PC-9 (cell line): ENCODE data around the gene PDE6G. TPM values are rescaled to one million over a fixed set of nuclear protein-coding genes. Genes with fewer than 3 reads are reported as not detected.

Experiments used
- BruUV-seq: library from RNA; stranded (reverse); fragments of 400-500 nt; replicated peaks from 2 replicates; lab custom pipeline; 2021; lab: Mats Ljungman, UMichigan
- CTCF ChIA-PET: fragments of 300-600 bp; sonication (Branson Sonifier 250); formaldehyde crosslinking; loops from one replicate; lab custom pipeline; 2022; ENCODE audit warnings: antibody characterized with exemption; lab: Charles Lee
- POLR2A ChIA-PET: fragments of 300-600 bp; sonication (Branson Sonifier 250); formaldehyde crosslinking; loops from one replicate; lab custom pipeline; 2022; ENCODE audit warnings: antibody characterized with exemption; ENCODE audit not compliant: unreplicated experiment; lab: Charles Lee
- DNase-seq, 2 experiments: peaks; one replicate each; pipeline versions ENCODE4 v3.0.0 to v3.0.0-alpha.2; 2015 to 2022; ENCODE audit warnings: mixed read lengths in 1 of 2
- H2AFZ ChIP-seq: fragments of 200-600 bp; sonication (generic); 2 replicates; pipeline ENCODE4 v1.8.1; 2017; ENCODE audit warnings: antibody characterized with exemption
- H3F3A ChIP-seq: fragments of 200-600 bp; sonication (generic); 2 replicates; pipeline ENCODE4 v1.8.1; 2017; ENCODE audit warnings: antibody characterized with exemption, mild to moderate bottlenecking, low read depth; ENCODE audit not compliant: insufficient read depth
- H3K27ac ChIP-seq: fragments of 200-600 bp; sonication (generic); 2 replicates; pipeline ENCODE4 v1.6.1; 2016; ENCODE audit warnings: mixed run types
- H3K27me3 ChIP-seq: fragments of 200-600 bp; sonication (generic); 2 replicates; pipeline ENCODE4 v1.6.1; 2016; ENCODE audit warnings: low read depth, mixed run types; ENCODE audit not compliant: insufficient read depth
- H3K36me3 ChIP-seq: fragments of 200-600 bp; sonication (generic); 2 replicates; pipeline ENCODE4 v1.6.1; 2016; ENCODE audit warnings: low read depth, mixed run types
- H3K4me1 ChIP-seq: fragments of 200-600 bp; sonication (generic); replicated peaks from 2 replicates; pipeline ENCODE4 v1.6.1; 2016; ENCODE audit warnings: mixed run types; ENCODE audit not compliant: insufficient read depth
- H3K4me2 ChIP-seq: fragments of 200-600 bp; sonication (generic); 2 replicates; pipeline ENCODE4 v1.6.1; 2017; ENCODE audit warnings: mixed run types
- H3K4me3 ChIP-seq: fragments of 200-600 bp; sonication (generic); 2 replicates; pipeline ENCODE4 v1.6.1; 2016; ENCODE audit warnings: mixed run types
- H3K79me2 ChIP-seq: fragments of 200-600 bp; sonication (generic); 2 replicates; pipeline ENCODE4 v1.6.1; 2017; ENCODE audit warnings: low read depth, mixed run types
- H3K9me2 ChIP-seq: fragments of 200-600 bp; sonication (generic); 2 replicates; pipeline ENCODE4 v1.8.1; 2017; ENCODE audit warnings: mild to moderate bottlenecking; ENCODE audit not compliant: insufficient read depth
- H3K9me3 ChIP-seq: fragments of 200-600 bp; sonication (generic); 2 replicates; pipeline ENCODE4 v1.8.1; 2016; ENCODE audit warnings: low read depth; ENCODE audit not compliant: insufficient read depth
- H4K20me1 ChIP-seq: fragments of 200-600 bp; sonication (generic); 2 replicates; pipeline ENCODE4 v1.8.1; 2017; ENCODE audit not compliant: insufficient read depth
- CTCF ChIP-seq: fragments of 200-600 bp; sonication (generic); conservative IDR thresholded peaks from 2 replicates; pipeline ENCODE4 v1.6.1; 2017; ENCODE audit warnings: mixed run types, antibody characterized with exemption, mild to moderate bottlenecking, moderate library complexity
- EZH2 ChIP-seq: fragments of 200-600 bp; sonication (generic); IDR thresholded peaks from 2 replicates; pipeline ENCODE4 v1.8.0; 2017; ENCODE audit warnings: antibody characterized with exemption, low read depth
- intact Hi-C: fragments of 100-400 bp; cut with micrococcal nuclease; formaldehyde crosslinking; loops from one replicate; pipeline ENCODE4 v1.10.0; 2022; ENCODE audit not compliant: unreplicated experiment
- total RNA-seq: library from RNA; stranded (reverse); gene quantifications from 2 replicates; pipeline ENCODE4 v1.2.3, GENCODE V29; 2021

Gene PDE6G
- total RNA-seq, 1 experiment from 2014 or later = 1.3 TPM

GRCh38 chr17:81701288-81702071, 45.1 kb upstream of the PDE6G start:
- H2AFZ ChIP-seq = no peak overlapping the region
- peak overlapping the region; percentile 90 for H3K4me3 ChIP-seq
- H4K20me1 ChIP-seq = peaks cover 4% of the 10 kb centered on the region; the same call in 1 of the 2 replicates
- H3K36me3 ChIP-seq = no peaks in the 10 kb centered on the region
- H3K27me3 ChIP-seq = no peaks in the 10 kb centered on the region
- ChIA-PET POLR2A (no interaction called here), CTCF (no interaction called here)
- H3K9me3 ChIP-seq = no peaks in the 10 kb centered on the region
- peaks cover 22% of the 10 kb centered on the region for H3F3A ChIP-seq
- BruUV-seq = no TSS peak
- intact Hi-C loops = no loop called here
- peaks cover 47% of the 10 kb centered on the region for H3K79me2 ChIP-seq
- DNase-seq = no peak
- peaks cover 7% of the 10 kb centered on the region for H3K4me1 ChIP-seq
- H3K9me2 ChIP-seq = no peaks in the 10 kb centered on the region
- no peak for TF ChIP-seq EZH2
- TF ChIP-seq CTCF = no peak
- no peak overlapping the region for H3K27ac ChIP-seq
- peak overlapping the region; percentile 91 for H3K4me2 ChIP-seq

GRCh38 chr17:81700353-81701287, 44.3 kb upstream of the PDE6G start:
- Histone ChIP-seq H3K4me2 (peak overlapping the region; percentile 91; the same call in 1 of the 2 replicates), H3K4me3 (no peak overlapping the region), H3K36me3 (no peaks in the 10 kb centered on the region), H3K27me3 (no peaks in the 10 kb centered on the region), H2AFZ (no peak overlapping the region), H3K4me1 (peaks cover 7% of the 10 kb centered on the region), H3K9me3 (no peaks in the 10 kb centered on the region), H3K27ac (no peak overlapping the region), H4K20me1 (peaks cover 4% of the 10 kb centered on the region; the same call in 1 of the 2 replicates), H3K79me2 (peaks cover 45% of the 10 kb centered on the region), H3F3A (peaks cover 22% of the 10 kb centered on the region), H3K9me2 (no peaks in the 10 kb centered on the region)
- no peak for DNase-seq
- intact Hi-C loops = no loop called here
- ChIA-PET CTCF (no interaction called here), POLR2A (interaction anchor here (0.7 kb wide), 1 partner anchor 9 kb away, joined by 4 read pairs; no protein-coding TSS in a partner anchor)
- TF ChIP-seq EZH2 (no peak), CTCF (no peak)
- BruUV-seq = no TSS peak

GRCh38 chr17:81697261-81698044, 41.1 kb upstream of the PDE6G start:
- H3K9me2 ChIP-seq = no peaks in the 10 kb centered on the region
- no peak overlapping the region for H2AFZ ChIP-seq
- H3K4me1 ChIP-seq = peaks cover 7% of the 10 kb centered on the region; the same call in 1 of the 2 replicates
- ChIA-PET CTCF (no interaction called here), POLR2A (no interaction called here)
- BruUV-seq = no TSS peak
- no peak for DNase-seq
- no peak overlapping the region for H3K27ac ChIP-seq
- intact Hi-C loops = no loop called here
- TF ChIP-seq CTCF = no peak
- TF ChIP-seq EZH2 = no peak
- peaks cover 19% of the 10 kb centered on the region for H3K79me2 ChIP-seq
- H4K20me1 ChIP-seq = peaks cover 4% of the 10 kb centered on the region; the same call in 1 of the 2 replicates
- peaks cover 10% of the 10 kb centered on the region for H3F3A ChIP-seq
- H3K4me3 ChIP-seq = no peak overlapping the region
- H3K4me2 ChIP-seq = no peak overlapping the region
- no peaks in the 10 kb centered on the region for H3K27me3 ChIP-seq
- H3K36me3 ChIP-seq = no peaks in the 10 kb centered on the region
- no peaks in the 10 kb centered on the region for H3K9me3 ChIP-seq
